ENCODE results near the gene GLYATL1B.
"Not testable (repeated sequence)": the region's sequence is repeated elsewhere in the genome, so short reads cannot be mapped to it uniquely, and the experiment has no call there.

DNA sequence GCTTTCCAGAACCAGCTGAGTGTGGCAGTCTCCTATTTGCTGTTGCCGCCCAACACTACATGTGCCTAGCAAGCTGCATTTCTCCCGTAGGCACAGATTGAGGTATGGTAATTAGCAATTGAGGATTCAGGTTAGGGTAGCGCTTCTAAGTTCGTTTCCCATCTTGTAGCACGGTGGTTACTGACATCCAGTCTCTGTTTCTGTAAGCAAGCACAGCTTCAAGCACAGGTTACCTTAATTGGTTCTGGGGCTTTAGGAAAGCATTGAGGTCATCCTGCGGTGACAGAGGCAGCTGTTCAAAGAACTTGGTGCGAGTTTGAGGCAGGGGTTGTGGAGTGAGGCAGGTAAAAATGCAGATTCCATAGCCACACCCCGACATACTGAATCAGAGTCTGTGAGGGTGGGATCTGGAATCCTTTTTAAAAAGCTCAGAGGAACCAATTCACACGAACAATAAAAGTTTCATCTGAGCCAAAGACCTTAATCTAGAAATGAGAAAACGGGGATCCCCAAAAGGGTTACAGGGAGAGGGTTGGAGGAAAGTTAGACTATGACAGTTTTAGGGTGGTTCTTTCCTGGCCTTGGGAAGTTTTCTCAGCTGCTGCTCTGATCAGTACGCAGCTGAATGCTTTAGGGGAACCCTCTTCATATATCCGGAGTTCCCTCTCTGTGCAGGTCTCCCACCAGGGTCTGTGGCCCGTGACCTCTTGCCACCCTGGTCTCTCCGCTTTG, 21.9 kb upstream of the GLYATL1B start:
- not testable (repeated sequence) for TF ChIP-seq CSDC2, ZFP3, ZNF70 (CRISPR knock-in tag; IDR thresholded peaks at IDR 0.05)
- TF ChIP-seq, protein P1, sequence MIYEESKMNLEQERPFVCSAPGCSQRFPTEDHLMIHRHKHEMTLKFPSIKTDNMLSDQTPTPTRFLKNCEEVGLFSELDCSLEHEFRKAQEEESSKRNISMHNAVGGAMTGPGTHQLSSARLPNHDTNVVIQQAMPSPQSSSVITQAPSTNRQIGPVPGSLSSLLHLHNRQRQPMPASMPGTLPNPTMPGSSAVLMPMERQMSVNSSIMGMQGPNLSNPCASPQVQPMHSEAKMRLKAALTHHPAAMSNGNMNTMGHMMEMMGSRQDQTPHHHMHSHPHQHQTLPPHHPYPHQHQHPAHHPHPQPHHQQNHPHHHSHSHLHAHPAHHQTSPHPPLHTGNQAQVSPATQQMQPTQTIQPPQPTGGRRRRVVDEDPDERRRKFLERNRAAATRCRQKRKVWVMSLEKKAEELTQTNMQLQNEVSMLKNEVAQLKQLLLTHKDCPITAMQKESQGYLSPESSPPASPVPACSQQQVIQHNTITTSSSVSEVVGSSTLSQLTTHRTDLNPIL (CRISPR knock-in tag; IDR thresholded peaks at IDR 0.05; ENCODE audit: low read depth) = not testable (repeated sequence)

Data from SK-N-SH treated with all-trans-retinoic acid at 6 μM for 48 hours (cell line).